Erythroblast (primary cell): ENCODE measurements around the gene CLSTN2.

Experiments
- GATA1 ChIP-seq: IDR thresholded peaks from 2 replicates; pipeline ENCODE4 v1.6.1; 2011; ENCODE audit warnings: low read depth, mild to moderate bottlenecking, control low read depth, low read length, moderate library complexity
- POLR2A ChIP-seq: IDR thresholded peaks from 2 replicates; pipeline ENCODE4 v1.6.1; 2011; ENCODE audit warnings: mild to moderate bottlenecking, low read length

GRCh38 chr3:140088513-140088912, 153.5 kb downstream of the CLSTN2 start:
- no peak for TF ChIP-seq POLR2A
- no peak for TF ChIP-seq GATA1
